OCI-LY7 (cell line): ENCODE data around the gene KLHL6. TPM values are rescaled to one million over a fixed set of nuclear protein-coding genes. Genes with fewer than 3 reads are reported as not detected.
"Not testable (repeated sequence)": the region's sequence is repeated elsewhere in the genome, so short reads cannot be mapped to it uniquely, and the experiment has no call there.

Source experiments
- BruUV-seq: library from RNA; stranded (reverse); fragments of 400-500 nt; replicated peaks from 2 replicates; lab custom pipeline; 2021; lab: Mats Ljungman, UMichigan
- CTCF ChIA-PET: fragments of 300-600 bp; sonication (Branson Sonifier 250); formaldehyde crosslinking; loops from one replicate; lab custom pipeline; 2022; ENCODE audit warnings: antibody characterized with exemption; ENCODE audit not compliant: unreplicated experiment; lab: Charles Lee
- POLR2A ChIA-PET: fragments of 300-600 bp; sonication (Branson Sonifier 250); formaldehyde crosslinking; loops from one replicate; lab custom pipeline; 2022; ENCODE audit warnings: antibody characterized with exemption; lab: Charles Lee
- DNase-seq: peaks from one replicate; pipeline ENCODE4 v3.0.0-alpha.2; 2015; ENCODE audit warnings: low spot score
- H2AFZ ChIP-seq: fragments of 200-600 bp; sonication (generic), shearing (Covaris generic); 2 replicates; pipeline ENCODE4 v1.6.1; 2014; ENCODE audit warnings: mild to moderate bottlenecking, antibody characterized with exemption, low read length, moderate library complexity
- H3K27ac ChIP-seq: fragments of 200-600 bp; sonication (generic); 2 replicates; pipeline ENCODE4 v1.5.1; 2014; ENCODE audit warnings: mixed run types, low read depth, mild to moderate bottlenecking, moderate library complexity, low read length, inconsistent platforms; ENCODE audit not compliant: poor library complexity, severe bottlenecking
- H3K36me3 ChIP-seq: fragments of 200-600 bp; sonication (generic); 2 replicates; pipeline ENCODE4 v1.6.1; 2014; ENCODE audit warnings: mild to moderate bottlenecking, antibody characterized with exemption, low read length, moderate library complexity, mixed read lengths; ENCODE audit not compliant: insufficient read depth
- H3K4me1 ChIP-seq: fragments of 200-600 bp; sonication (generic); 2 replicates; pipeline ENCODE4 v1.5.1; 2014; ENCODE audit warnings: mild to moderate bottlenecking, low read length; ENCODE audit not compliant: insufficient read depth, poor library complexity, severe bottlenecking
- H3K4me2 ChIP-seq: fragments of 200-600 bp; sonication (generic); 2 replicates; pipeline ENCODE4 v1.6.1; 2014; ENCODE audit warnings: mild to moderate bottlenecking, low read length
- H3K4me3 ChIP-seq: fragments of 200-600 bp; sonication (generic); 2 replicates; pipeline ENCODE4 v1.5.1; 2014; ENCODE audit warnings: mild to moderate bottlenecking, low read depth, low read length; ENCODE audit not compliant: poor library complexity, severe bottlenecking
- H3K79me2 ChIP-seq: fragments of 200-600 bp; sonication (generic); 2 replicates; pipeline ENCODE4 v1.6.1; 2016; ENCODE audit warnings: low read depth, mild to moderate bottlenecking, low read length, moderate library complexity, mixed read lengths; ENCODE audit not compliant: insufficient read depth
- H3K9me2 ChIP-seq: fragments of 200-600 bp; sonication (generic); 2 replicates; pipeline ENCODE4 v1.6.1; 2016; ENCODE audit warnings: mild to moderate bottlenecking, low read length, mixed read lengths; ENCODE audit not compliant: insufficient read depth
- H3K9me3 ChIP-seq: fragments of 200-600 bp; sonication (generic); 2 replicates; pipeline ENCODE4 v1.6.1; 2014; ENCODE audit warnings: mild to moderate bottlenecking, mixed run types, low read length, mixed read lengths
- H4K20me1 ChIP-seq: fragments of 200-600 bp; sonication (generic); 2 replicates; pipeline ENCODE4 v1.6.1; 2014; ENCODE audit warnings: mild to moderate bottlenecking, antibody characterized with exemption, low read length, moderate library complexity, mixed read lengths; ENCODE audit not compliant: insufficient read depth
- CTCF ChIP-seq: fragments of 200-600 bp; sonication (generic); conservative IDR thresholded peaks from 2 replicates; pipeline ENCODE4 v1.5.1; 2014; ENCODE audit warnings: mild to moderate bottlenecking, antibody characterized with exemption, low read length, moderate library complexity, mixed read lengths
- EZH2phosphoT487 ChIP-seq: fragments of 200-600 bp; sonication (generic); IDR thresholded peaks from 2 replicates; pipeline ENCODE4 v1.6.1; 2018; ENCODE audit warnings: low read depth, borderline replicate concordance, mild to moderate bottlenecking, mixed run types, antibody characterized with exemption, low read length, moderate library complexity, mixed read lengths
- intact Hi-C: fragments of 100-400 bp; cut with micrococcal nuclease; formaldehyde crosslinking; loops from one replicate; pipeline ENCODE4 v1.10.0; 2022; ENCODE audit not compliant: unreplicated experiment
- total RNA-seq, 2 experiments: library from RNA; depleted of rRNA in 1 of 2; stranded (reverse); fragments of >200 nt in 1 of 2; shearing (Covaris generic) in 1 of 2; gene quantifications; 2 replicates each; pipeline ENCODE4 v1.2.3, GENCODE V29; 2014 to 2022

KLHL6 gene
- total RNA-seq, 2 experiments from 2014 or later, result 143 to 169 TPM

- peaks cover 26% of the 10 kb centered on the region for H3K9me3 ChIP-seq
- no peaks in the 10 kb centered on the region for H4K20me1 ChIP-seq
- TF ChIP-seq CTCF, result no peak
- no peak for TF ChIP-seq EZH2phosphoT487
- H3K79me2 ChIP-seq, result no peaks in the 10 kb centered on the region
- no peaks in the 10 kb centered on the region for H3K36me3 ChIP-seq
- no peak overlapping the region for H3K27ac ChIP-seq
- POLR2A ChIA-PET, result no interaction called here
- no TSS peak for BruUV-seq
- no peak overlapping the region for H3K4me3 ChIP-seq
- no peaks in the 10 kb centered on the region for H3K9me2 ChIP-seq
- intact Hi-C loops, result no loop called here
- no peak overlapping the region for H3K4me2 ChIP-seq
- no peak for DNase-seq
- peaks cover 8% of the 10 kb centered on the region for H3K4me1 ChIP-seq
- CTCF ChIA-PET, result no interaction called here
- H2AFZ ChIP-seq, result no peak overlapping the region
Observed at GRCh38 chr3:183444748-183445147, 110.8 kb downstream of the KLHL6 start.

GRCh38 chr3:183443395-183444385 is 111.8 kb downstream of the KLHL6 start:
- CTCF ChIA-PET, result no interaction called here
- Histone ChIP-seq H3K9me3 (peaks cover 26% of the 10 kb centered on the region), H4K20me1 (no peaks in the 10 kb centered on the region), H3K79me2 (no peaks in the 10 kb centered on the region), H3K36me3 (no peaks in the 10 kb centered on the region), H3K4me2 (no peak overlapping the region), H3K9me2 (no peaks in the 10 kb centered on the region), H3K4me1 (peaks cover 8% of the 10 kb centered on the region), H3K27ac (no peak overlapping the region), H3K4me3 (no peak overlapping the region), H2AFZ (no peak overlapping the region)
- intact Hi-C loops, result no loop called here
- POLR2A ChIA-PET, result interaction anchor here (0.5 to 1.2 kb wide), 3 partner anchors 10 to 350 kb away, joined by 3 to 4 read pairs (median 4); partner anchors contain the start of gene MCF2L2
- TF ChIP-seq CTCF (no peak), EZH2phosphoT487 (no peak)
- no peak for DNase-seq
- no TSS peak for BruUV-seq

- no peak overlapping the region for H2AFZ ChIP-seq
- peaks cover 1% of the 10 kb centered on the region for H3K4me1 ChIP-seq
- no peak for TF ChIP-seq CTCF
- no peak for TF ChIP-seq EZH2phosphoT487
- H3K4me2 ChIP-seq, result no peak overlapping the region
- H3K4me3 ChIP-seq, result no peak overlapping the region
- CTCF ChIA-PET, result no interaction called here
- no peaks in the 10 kb centered on the region for H4K20me1 ChIP-seq
- BruUV-seq, result no TSS peak
- POLR2A ChIA-PET, result interaction anchor here (1.0 to 1.2 kb wide), 2 partner anchors 9 to 15 kb away, joined by 3 to 4 read pairs; partner anchors contain the start of gene MCF2L2
- H3K36me3 ChIP-seq, result no peaks in the 10 kb centered on the region
- no peak for DNase-seq
- H3K27ac ChIP-seq, result no peak overlapping the region
- peaks cover 26% of the 10 kb centered on the region for H3K9me3 ChIP-seq
- H3K9me2 ChIP-seq, result no peaks in the 10 kb centered on the region
- no peaks in the 10 kb centered on the region for H3K79me2 ChIP-seq
- intact Hi-C loops, result no loop called here
Observed at GRCh38 chr3:183442994-183443393, 112.5 kb downstream of the KLHL6 start.

GRCh38 chr3:183440521-183440920 is 115.0 kb downstream of the KLHL6 start:
- H4K20me1 ChIP-seq, H2AFZ ChIP-seq, CTCF ChIA-PET, intact Hi-C loops, H3K4me3 ChIP-seq, H3K27ac ChIP-seq, H3K36me3 ChIP-seq, H3K79me2 ChIP-seq, BruUV-seq, H3K9me2 ChIP-seq, DNase-seq, H3K4me2 ChIP-seq: not testable (repeated sequence)
- peaks cover 26% of the 10 kb centered on the region for H3K9me3 ChIP-seq
- POLR2A ChIA-PET, result interaction anchor here (0.7 to 1.4 kb wide), 4 partner anchors 7 to 178 kb away, joined by 3 to 5 read pairs (median 4); no protein-coding TSS in a partner anchor
- H3K4me1 ChIP-seq, result peaks cover 13% of the 10 kb centered on the region
